HG02852 (cell line): ENCODE data around the gene AMBRA1.
A peak's percentile ranks its signal among the peaks of the same experiment; 100 is the strongest.
"Not testable (repeated sequence)": the region's sequence is repeated elsewhere in the genome, so short reads cannot be mapped to it uniquely, and the experiment has no call there.

Experiments
- ATAC-seq: cut with Tn5 transposase; IDR thresholded peaks from one replicate; pipeline ENCODE4 v1.9.1; 2021; ENCODE audit warnings: mild to moderate bottlenecking, moderate library complexity; ENCODE audit not compliant: unreplicated experiment

Gene AMBRA1

DNA sequence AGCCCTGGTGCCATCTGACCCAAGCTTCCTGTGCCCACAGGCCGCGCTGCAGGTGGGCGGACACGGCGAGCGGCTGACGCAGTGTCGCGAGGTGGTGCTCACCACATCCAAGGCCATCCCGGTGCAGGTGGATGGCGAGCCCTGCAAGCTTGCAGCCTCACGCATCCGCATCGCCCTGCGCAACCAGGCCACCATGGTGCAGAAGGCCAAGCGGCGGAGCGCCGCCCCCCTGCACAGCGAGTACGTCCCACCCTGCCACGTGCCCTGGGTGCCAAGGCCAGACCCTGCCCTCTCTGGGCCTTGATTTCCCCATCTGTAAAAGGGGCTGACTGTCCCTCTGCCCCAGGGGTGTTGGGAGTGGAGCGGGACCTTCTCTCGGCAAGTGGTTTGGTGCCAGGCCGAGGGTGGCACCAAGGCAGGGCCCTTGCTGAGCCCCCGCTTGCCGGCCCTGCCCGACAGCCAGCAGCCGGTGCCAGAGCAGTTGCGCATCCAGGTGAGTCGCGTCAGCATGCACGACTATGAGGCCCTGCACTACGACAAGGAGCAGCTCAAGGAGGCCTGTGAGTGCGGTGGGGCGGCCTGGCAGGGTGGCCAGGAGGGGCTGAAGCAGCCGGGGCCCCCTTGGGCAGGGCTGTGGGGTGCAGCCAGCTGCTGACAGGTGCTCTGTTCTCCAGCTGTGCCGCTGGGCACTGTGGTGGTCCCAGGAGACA lies 218.3 kb downstream of the AMBRA1 start:
- no peak for ATAC-seq

DNA sequence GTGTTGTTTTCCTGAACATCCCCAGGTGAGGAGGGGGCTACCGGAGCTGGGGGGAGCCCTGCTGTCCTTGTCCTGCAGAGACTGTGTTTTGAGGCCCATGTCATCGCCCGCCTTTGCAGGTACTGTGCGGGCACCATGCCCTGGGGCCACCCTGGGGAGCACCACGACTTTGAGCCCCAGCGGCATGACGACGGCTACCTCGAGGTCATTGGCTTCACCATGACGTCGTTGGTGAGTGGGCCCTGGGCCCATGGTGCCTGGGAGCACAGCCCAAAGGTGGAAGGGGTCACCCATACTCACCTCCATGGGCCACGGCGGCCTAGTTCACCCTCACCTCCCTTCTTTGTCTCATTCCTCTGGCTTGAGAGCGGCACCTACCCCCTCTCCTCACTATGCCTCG lies 219.0 kb downstream of the AMBRA1 start:
- no peak for ATAC-seq

DNA sequence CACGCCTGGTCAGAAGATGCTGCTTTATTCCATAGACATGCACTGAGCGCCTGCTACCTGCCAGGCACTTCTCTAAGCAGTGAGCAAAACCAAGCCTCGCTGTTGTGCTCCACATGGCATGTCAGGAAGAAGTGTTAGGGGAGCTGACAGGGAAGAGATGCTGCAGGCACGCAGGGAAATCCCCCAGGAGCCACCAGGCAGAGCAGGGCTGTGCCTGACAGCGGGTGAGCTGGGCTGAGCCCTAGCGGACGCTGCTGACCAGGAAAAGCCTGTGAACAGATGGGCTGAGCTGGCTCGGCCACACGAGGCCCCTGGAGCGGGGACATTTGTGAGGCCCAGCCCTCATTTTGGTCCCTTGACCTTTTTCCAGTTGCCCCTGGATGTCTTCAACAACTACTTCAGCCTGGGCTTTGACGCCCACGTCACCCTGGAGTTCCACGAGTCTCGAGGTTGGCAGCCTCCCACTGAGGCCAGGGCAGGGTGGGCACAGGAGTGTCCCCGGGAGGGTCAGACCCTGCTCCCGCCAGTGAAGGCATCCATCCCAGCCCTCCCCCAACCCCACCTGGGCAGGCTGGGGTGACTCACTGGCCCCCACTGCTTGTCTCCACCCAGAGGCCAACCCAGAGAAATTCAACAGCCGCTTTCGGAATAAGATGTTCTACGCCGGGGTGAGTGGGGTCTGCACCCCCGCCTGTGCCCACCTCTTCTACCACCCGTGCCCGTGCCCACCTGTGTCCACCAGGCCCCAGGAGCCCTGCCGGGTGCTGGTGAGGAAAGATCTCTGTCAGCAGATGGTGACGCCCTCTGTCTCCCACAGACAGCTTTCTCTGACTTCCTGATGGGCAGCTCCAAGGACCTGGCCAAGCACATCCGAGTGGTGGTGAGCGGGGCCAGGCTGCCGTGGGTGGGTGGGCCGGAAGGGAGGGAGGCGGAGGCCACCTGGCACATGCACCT lies 219.8 kb downstream of the AMBRA1 start:
- ATAC-seq = no peak

DNA sequence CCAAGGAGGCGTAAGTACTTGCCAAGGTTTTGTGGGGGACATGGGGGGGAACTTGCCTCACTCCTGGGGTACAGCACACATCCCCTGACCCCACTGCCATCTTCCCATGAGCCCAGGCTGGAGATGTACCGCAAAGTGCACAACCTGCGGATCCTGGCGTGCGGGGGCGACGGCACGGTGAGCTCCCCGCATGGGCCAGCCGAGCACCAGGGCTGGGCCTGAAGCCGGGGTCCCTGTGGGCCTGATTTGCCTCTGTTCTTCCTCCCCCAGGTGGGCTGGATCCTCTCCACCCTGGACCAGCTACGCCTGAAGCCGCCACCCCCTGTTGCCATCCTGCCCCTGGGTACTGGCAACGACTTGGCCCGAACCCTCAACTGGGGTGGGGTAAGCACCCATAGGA lies 221.3 kb downstream of the AMBRA1 start:
- ATAC-seq = not testable (repeated sequence)

DNA sequence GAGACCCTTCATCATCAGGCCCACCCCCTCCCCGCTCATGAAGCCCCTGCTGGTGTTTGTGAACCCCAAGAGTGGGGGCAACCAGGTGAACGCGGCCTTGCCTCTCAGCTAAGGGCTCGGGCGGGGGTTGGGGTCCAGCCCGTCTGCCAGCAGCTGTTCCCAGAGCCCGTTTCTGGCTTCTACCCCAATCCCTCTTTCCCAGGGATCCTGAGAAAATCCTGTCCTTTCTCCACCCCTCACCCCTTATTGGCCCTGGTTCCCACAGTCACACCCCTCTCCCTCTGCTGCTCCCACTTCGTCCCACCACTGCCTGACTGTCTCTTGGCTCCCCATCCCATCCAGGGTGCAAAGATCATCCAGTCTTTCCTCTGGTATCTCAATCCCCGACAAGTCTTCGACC lies 221.7 kb downstream of the AMBRA1 start:
- ATAC-seq = no peak

DNA sequence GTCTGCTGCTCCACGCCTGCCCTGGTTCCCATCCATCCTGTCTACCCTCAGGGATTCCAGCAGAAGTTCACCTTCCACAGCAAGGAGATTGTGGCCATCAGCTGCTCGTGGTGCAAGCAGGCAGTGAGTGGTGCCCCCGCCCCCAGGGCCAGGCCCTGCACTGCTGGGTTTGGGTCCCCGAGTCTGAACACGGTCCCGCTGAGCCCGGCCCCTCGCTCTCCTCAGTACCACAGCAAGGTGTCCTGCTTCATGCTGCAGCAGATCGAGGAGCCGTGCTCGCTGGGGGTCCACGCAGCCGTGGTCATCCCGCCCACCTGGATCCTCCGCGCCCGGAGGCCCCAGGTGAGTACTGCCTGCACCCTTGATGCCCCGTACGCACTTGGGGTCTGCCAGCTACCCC lies 222.6 kb downstream of the AMBRA1 start:
- not testable (repeated sequence) for ATAC-seq

DNA sequence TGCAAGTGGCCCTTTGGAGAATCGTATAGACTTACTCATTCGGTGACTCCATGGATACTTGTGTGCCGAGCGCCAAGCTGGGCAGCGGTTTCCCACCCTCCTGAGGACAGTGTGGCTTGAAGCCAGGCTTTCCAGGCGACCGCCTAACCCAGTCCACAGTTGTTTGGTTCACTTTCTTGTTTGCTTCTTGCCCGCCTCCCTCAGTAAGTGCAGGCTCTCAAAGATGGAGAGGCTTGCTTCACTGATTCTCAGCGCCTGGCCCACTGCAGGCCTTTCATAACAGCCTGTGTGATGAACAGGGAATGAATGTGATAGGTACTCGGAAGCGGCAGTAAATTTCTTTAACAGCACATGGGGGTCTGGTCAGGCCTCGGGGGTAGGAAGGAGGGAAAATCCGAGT lies 223.6 kb downstream of the AMBRA1 start:
- no peak for ATAC-seq

DNA sequence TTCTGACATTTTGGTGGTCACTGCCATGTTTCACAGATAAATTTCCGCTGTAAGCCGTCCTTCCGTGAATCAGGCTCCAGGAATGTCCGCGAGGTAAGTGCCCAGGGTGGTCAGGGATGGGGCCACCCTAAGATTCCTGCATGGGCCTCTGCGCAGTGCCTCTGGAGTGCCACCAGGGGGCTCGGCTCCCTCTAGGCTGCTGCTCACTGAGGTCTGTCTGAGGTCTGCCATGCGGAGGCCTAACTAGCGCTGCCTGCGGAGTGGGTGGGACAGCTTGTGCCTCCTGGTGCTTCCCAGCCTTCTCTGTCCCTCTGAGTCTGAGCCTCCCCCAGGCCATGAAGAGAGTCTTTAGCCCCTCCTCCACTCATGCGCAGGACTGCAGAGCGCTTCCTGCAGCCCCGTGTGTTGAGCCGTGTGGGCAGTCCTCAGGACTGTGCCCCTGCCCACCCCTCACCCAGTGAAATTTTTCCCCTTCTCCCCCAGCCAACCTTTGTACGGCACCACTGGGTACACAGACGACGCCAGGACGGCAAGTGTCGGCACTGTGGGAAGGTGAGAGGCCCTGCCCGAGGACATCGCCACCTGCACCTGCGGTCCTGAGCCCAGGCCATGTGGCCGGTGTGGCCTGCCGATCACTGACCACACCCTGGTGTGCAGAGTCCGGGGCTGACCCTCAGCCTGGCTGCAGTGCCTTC lies 224.2 kb downstream of the AMBRA1 start:
- peak; percentile 62 for ATAC-seq

DNA sequence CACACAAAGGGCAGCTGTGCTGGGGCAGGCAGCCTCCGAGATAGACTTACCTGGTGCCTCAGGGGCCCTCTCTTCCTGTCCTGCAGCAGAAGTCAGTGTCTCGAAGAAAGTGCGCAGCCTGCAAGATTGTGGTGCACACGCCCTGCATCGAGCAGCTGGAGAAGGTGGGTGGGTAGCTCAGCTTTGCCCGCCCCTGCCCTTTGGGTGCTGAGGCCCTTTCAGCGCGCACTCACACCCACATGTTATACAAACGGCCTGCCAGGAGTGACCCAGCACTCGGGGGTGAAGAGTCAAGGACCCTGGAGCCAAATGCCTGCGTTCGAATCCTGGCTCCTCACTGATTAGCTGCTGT lies 225.9 kb downstream of the AMBRA1 start:
- no peak for ATAC-seq

DNA sequence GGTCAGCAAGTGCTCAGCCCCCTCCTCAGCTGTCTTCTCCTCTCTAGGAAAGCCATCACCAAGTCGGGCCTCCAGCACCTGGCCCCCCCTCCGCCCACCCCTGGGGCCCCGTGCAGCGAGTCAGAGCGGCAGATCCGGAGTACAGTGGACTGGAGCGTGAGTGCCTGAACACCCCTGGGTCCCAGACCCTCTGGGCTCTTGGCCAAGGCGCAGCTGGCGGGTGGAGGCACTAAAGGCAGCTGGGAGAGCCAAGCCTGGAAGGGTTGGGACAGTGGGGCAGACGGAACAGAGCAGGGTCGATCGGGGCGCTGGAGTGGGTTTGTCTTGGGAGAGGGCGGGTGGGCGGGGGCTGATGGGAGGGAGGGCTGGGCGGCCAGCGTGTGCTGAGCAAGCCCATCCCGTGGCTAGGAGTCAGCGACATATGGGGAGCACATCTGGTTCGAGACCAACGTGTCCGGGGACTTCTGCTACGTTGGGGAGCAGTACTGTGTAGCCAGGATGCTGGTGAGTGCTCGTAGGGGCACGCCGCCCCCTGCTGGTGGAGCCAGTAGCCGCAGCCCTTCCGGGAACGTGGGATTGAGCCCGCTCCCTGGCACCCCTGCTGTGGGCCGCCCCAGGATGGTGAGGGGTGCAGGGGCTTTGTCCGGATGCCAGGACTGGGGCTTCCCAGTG lies 226.4 kb downstream of the AMBRA1 start:
- peak; percentile 71 for ATAC-seq

DNA sequence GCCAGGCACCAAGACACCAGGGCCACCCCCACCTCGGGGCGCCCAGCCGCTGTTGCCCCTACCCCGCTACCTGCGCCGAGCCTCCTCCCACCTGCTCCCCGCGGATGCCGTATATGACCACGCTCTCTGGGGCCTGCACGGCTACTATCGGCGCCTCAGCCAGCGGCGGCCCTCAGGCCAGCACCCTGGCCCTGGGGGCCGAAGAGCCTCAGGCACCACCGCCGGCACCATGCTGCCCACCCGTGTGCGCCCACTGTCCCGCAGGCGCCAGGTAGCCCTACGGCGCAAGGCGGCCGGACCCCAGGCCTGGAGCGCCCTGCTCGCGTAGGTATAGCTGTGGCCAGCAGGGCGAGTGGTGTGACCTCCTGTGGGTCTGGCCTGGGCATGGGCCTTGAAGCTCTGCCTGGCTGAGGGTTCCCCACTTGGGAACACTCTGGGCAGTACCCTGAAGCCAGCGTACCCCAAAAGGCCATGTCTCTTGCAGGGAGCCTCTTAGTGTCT lies 227.1 kb downstream of the AMBRA1 start:
- ATAC-seq = no peak

DNA sequence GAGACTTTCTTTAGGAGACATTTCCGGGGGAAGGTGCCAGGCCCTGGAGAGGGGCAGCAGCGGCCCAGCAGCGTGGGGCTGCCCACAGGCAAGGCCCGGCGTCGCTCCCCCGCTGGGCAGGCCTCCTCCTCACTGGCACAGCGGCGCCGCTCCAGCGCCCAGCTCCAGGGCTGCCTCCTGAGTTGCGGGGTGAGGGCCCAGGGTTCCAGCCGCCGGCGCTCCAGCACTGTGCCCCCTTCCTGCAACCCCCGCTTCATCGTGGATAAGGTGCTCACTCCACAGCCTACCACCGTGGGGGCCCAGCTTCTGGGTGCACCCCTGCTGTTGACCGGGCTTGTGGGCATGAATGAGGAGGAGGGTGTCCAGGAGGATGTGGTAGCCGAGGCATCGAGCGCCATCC lies 227.6 kb downstream of the AMBRA1 start:
- no peak for ATAC-seq

DNA sequence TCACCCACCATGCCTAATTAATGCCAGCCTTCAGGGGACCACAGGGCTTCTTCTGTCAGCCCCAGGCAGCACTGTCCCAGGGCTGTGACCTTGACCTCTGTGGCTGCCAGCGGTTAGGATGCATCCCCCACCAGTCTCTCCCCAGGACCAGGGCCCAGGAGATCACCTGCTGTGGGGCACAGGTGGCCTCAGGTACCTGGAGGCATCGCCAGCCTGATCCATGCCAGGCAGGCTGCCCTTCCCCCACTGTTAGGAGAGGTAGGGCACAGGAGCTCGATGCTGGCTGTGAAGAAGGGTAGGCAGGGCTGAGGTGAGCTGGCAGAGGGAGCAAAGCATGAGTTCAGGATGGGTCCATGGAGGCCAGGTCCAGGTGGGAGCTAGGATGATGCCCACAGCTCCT lies 229.0 kb downstream of the AMBRA1 start:
- no peak for ATAC-seq

DNA sequence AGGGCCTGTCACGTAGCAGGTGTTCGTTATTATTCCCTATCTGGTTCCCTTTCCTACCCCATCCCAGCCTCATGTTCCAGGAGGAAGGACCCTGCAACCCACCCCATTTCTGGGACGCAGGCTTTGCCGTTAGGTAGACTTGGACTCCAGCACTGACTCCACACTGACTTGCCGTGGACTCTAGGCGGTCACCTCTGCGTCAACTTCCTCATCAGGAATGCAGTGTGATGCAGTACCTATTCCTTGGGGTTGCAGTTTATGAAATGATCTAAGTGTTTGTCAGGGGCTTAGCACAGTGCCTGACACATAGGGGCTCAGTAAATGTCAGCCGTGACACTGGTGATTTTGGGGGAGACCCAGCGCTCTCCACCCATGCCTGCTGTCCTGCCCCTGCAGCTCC lies 229.8 kb downstream of the AMBRA1 start:
- no peak for ATAC-seq

DNA sequence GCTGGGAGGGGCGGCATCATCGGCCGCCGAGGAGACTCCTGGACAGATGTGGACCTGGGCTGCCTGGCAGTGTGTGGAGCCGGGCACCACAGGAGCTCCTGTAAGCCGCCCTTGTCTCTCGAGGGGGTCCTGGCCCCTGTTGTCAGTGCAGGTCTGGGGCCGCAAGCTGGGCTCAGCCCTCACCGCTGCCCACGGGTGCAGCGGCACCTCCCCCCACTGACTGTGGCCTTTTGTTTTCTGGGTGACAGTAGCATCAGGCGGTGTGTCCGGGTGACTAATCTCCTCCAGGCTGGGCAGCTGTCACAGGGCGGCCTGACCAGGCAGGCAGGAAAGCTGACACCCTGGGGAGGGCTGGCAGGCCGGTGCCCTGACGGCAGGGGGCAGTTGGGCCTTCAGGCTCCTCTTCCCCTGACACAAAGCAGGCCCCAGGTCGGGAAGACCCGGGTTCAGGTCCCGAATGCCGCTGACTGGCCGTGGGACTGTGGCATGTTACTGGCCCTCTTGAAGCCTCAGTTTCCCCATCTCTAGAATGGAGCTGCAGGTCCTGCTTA lies 230.3 kb downstream of the AMBRA1 start:
- no peak for ATAC-seq

DNA sequence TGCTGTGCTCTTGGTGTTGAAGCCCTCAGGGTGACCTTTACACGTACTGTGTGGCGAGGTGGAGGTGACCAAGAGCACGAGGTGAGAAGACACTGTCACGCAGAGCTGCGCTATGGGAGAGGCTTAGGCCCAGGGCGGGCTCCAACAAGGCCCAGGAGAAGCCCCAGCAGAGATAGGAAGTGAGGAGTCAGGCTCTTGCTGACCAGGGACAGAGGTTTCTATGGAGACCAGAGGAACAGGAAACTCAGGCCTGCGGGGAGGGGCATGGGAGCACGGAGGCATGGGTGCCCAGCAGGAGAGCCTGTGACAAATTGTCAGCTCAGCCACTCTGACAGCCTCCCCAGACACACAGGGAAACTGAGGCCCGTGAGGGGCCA lies 230.8 kb downstream of the AMBRA1 start:
- ATAC-seq = no peak

DNA sequence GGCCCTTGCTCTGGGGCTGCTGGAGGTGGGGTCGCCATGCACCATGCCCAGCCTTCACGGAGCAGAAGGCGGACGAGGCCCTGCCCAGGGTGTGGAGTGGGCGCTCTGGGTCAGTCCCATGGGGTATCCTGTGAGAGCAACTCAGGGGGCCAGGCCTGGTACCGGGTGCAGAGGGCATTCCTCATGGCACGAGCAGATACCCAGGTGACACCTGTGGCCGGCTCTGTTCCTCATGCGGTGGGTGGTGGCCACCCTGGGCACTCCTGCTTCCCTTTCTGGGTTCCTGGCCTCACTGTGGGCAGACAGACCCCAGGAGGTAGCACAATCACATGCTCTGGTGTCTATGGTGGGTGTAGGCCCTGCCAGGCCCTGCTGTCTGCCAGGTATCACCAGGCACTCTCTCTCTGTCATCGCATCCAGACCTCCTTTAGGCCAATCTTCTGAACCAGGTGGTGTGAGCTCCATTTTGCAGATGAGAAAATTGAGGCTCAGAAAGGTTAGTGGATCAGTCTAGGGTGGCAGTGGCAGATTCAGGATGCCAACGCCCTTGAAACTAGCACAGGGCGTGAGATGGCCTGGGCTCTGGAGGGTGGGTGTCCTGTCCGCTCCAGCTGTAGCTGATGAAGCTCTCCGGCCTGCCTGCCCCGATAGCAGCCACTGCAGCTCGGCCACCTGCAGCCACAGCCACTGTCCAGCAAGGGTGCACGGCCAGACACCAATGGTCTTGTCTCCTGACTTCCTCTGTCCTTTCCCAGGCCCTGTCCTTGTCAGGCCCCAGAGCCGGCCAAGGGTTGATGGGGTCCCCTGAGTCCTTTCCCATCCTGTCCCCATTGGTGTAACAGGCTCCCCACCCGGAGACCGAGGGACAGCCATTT lies 231.4 kb downstream of the AMBRA1 start:
- ATAC-seq = no peak

DNA sequence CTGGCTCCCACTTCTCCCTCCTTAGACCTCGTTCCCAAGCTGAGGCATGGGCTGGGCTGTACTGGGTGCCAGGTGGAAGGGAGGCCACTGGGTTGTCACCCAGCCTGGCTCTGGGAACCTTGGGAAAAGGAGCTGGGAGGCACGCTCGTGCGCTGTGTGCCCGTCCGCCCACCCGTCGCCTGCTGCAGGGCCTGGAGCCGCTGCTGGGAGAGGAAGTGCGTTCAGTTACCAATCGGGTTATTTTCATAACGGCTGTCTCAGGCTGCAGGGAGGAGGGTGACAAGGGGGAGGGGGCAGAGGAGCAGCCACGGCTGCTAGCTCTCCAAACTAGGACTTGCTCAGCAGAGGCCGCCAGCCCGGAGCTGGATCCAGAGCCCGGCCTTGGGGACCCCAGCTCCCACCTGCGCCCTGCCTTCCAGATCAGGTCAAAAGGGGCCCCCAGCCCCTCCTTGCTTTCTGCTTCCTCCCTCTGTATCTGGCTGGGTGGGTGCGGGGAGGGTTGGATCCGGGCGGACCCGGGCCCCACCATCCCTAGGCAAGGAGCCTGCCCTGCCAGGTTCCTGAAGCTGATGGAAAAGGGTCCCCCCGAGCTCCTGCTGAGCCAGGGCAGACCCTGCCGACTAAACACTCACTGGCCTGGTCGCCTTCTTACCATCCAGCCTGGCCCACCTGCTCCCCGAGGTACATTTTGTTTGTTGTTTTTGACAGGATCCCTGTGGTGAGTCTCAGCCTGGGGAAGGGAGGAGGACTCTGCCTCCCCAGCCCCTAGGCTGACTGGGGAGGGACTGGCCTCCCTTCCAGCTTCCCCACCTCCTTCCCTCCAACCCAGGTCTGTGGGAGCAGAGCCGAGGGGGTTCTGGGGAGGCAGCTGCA lies 232.3 kb downstream of the AMBRA1 start:
- ATAC-seq = peak; percentile 92

DNA sequence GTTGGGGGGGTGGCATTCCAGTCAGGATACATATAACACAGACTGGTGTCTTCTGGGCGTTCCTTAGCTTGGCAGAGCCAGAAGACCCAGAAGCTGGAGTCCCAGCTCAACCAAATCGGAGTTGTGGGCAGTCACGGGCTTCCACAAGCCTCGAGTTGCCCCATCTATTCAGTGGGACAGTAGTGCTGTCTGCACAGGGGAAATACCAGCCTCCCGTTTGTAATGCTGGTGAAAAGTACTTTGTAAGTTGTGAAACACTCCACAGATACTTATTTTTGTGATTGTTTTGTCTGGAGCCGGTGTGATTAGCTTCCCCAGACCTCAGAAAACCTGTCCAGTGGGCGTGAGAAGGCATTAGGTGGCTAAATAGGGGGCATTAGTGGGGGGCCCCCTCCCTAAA lies 232.9 kb downstream of the AMBRA1 start:
- ATAC-seq = peak; percentile 36
